K562 (cell line): ENCODE measurements around the gene GZMM. TPM values are rescaled to one million over a fixed set of nuclear protein-coding genes. Genes with fewer than 3 reads are reported as not detected.

ENCODE experiments used
- ARID2 ChIP-seq: fragments of 450-650 bp; IDR thresholded peaks from 2 replicates; pipeline ENCODE4 v1.6.1; 2017; ENCODE audit warnings: antibody characterized with exemption, mild to moderate bottlenecking
- ASH1L ChIP-seq: fragments of 450-650 bp; IDR thresholded peaks from 2 replicates; pipeline ENCODE4 v1.6.1; 2018; ENCODE audit warnings: borderline replicate concordance, mild to moderate bottlenecking, low read depth; ENCODE audit not compliant: partially characterized antibody
- CCAR2 ChIP-seq: fragments of 200-400 bp; formaldehyde crosslinking; IDR thresholded peaks from 2 replicates; pipeline ENCODE4 v1.6.1; 2017; ENCODE audit warnings: mild to moderate bottlenecking, low read depth, low read length
- DACH1 ChIP-seq: fragments of 450-650 bp; IDR thresholded peaks from 2 replicates; pipeline ENCODE4 v1.6.1; 2018; ENCODE audit not compliant: partially characterized antibody
- ERF ChIP-seq: fragments of 450-650 bp; formaldehyde crosslinking; IDR thresholded peaks from 2 replicates; pipeline ENCODE4 v1.4.0; 2020; ENCODE audit warnings: mild to moderate bottlenecking, mixed read lengths
- ESRRA ChIP-seq: fragments of 450-650 bp; IDR thresholded peaks from 2 replicates; pipeline ENCODE4 v1.6.1; 2014; ENCODE audit warnings: low read depth, mild to moderate bottlenecking, moderate library complexity, borderline replicate concordance
- ETS2 ChIP-seq: IDR thresholded peaks from 2 replicates; pipeline ENCODE4 v1.6.1; 2016; ENCODE audit warnings: borderline replicate concordance, missing genetic modification characterization, mild to moderate bottlenecking, moderate library complexity, missing compliant biosample characterization; ENCODE audit not compliant: poor library complexity, severe bottlenecking
- FOXM1 ChIP-seq, 2 experiments: fragments of 450-650 bp in 1 of 2; sonication (generic) in 1 of 2; formaldehyde crosslinking in 1 of 2; IDR thresholded peaks; 2 replicates each; pipeline versions ENCODE4 v1.6.1 to v1.9.0; 2017 to 2022; ENCODE audit warnings: low read depth in 2 of 2, mild to moderate bottlenecking in 2 of 2, missing genetic modification reagents in 1 of 2, moderate library complexity in 1 of 2
- GABPB1 ChIP-seq: sonication (generic); formaldehyde crosslinking; IDR thresholded peaks from 2 replicates; pipeline ENCODE4 v1.8.0; 2022; ENCODE audit warnings: mild to moderate bottlenecking, missing genetic modification reagents
- HDAC8 ChIP-seq: fragments of 450-650 bp; IDR thresholded peaks from 2 replicates; pipeline ENCODE4 v1.6.1; 2016; ENCODE audit warnings: mild to moderate bottlenecking, missing genetic modification characterization, moderate library complexity, missing compliant biosample characterization
- JUND ChIP-seq, 2 experiments: IDR thresholded peaks; 2 replicates in 1 of 2; 3 replicates in 1 of 2; pipeline ENCODE4 v1.6.1; 2011; ENCODE audit warnings: borderline replicate concordance in 2 of 2, low read depth in 2 of 2, low read length in 2 of 2, improper control_type of control experiment in 1 of 2, missing biosample characterization in 1 of 2, missing genetic modification characterization in 1 of 2, missing genetic modification reagents in 1 of 2
- KAT7 ChIP-seq: sonication (generic); formaldehyde crosslinking; IDR thresholded peaks from 2 replicates; pipeline ENCODE4 v1.8.0; 2022; ENCODE audit warnings: missing genetic modification reagents, mild to moderate bottlenecking, borderline replicate concordance
- MIER1 ChIP-seq: fragments of 450-650 bp; IDR thresholded peaks from 2 replicates; pipeline ENCODE4 v1.6.1; 2016; ENCODE audit warnings: antibody characterized with exemption, mild to moderate bottlenecking, low read depth
- NFXL1 ChIP-seq: fragments of 450-650 bp; formaldehyde crosslinking; IDR thresholded peaks from 2 replicates; pipeline ENCODE4 v1.4.0; 2021; ENCODE audit warnings: mild to moderate bottlenecking
- NFYB ChIP-seq: IDR thresholded peaks from 2 replicates; pipeline ENCODE4 v1.6.1; 2011; ENCODE audit warnings: mild to moderate bottlenecking, moderate library complexity; ENCODE audit not compliant: insufficient read length; ENCODE audit errors: extremely low read depth
- RHOXF2B ChIP-seq: fragments of 250-450 bp; sonication (Bioruptor Pico); conservative IDR thresholded peaks from 2 replicates; pipeline ENCODE4 v1.5.1; 2021
- TAF15 ChIP-seq: fragments of 200-400 bp; formaldehyde crosslinking; IDR thresholded peaks from 2 replicates; pipeline ENCODE4 v1.6.1; 2017; ENCODE audit warnings: mild to moderate bottlenecking, low read depth, low read length, moderate library complexity
- TEAD4 ChIP-seq, 2 experiments: sonication (generic) in 1 of 2; formaldehyde crosslinking in 1 of 2; IDR thresholded peaks; 2 replicates each; pipeline versions ENCODE4 v1.6.1 to v1.8.0; 2012 to 2022; ENCODE audit warnings: borderline replicate concordance in 1 of 2, inconsistent platforms in 1 of 2, low read length in 1 of 2, mild to moderate bottlenecking in 1 of 2, missing genetic modification reagents in 1 of 2
- YY1 ChIP-seq, 3 experiments: IDR thresholded peaks; 2 replicates each; pipeline ENCODE4 v1.6.1; 2011; ENCODE audit warnings: low read length in 2 of 3, mild to moderate bottlenecking in 2 of 3, moderate library complexity in 2 of 3, borderline replicate concordance in 1 of 3, control low read depth in 1 of 3, low read depth in 1 of 3; ENCODE audit not compliant: insufficient read depth in 3 of 3, insufficient replicate concordance in 2 of 3, control insufficient read depth in 1 of 3, insufficient read length in 1 of 3; ENCODE audit errors: extremely low read depth in 1 of 3
- ZBTB7A ChIP-seq: IDR thresholded peaks from 2 replicates; pipeline ENCODE4 v1.6.1; 2011; ENCODE audit warnings: low read depth, mild to moderate bottlenecking, low read length, moderate library complexity, borderline replicate concordance; ENCODE audit not compliant: control insufficient read depth
- ZNF431 ChIP-seq: sonication (generic); formaldehyde crosslinking; IDR thresholded peaks from 2 replicates; pipeline ENCODE4 v1.8.0; 2022; ENCODE audit warnings: mild to moderate bottlenecking, missing genetic modification reagents
- ZNF561 ChIP-seq: fragments of 450-650 bp; formaldehyde crosslinking; conservative IDR thresholded peaks from 2 replicates; pipeline ENCODE4 v1.4.0; 2020; ENCODE audit warnings: mild to moderate bottlenecking, moderate library complexity
- polyA plus RNA-seq, 8 experiments: library from polyadenylated mRNA; depleted of rRNA in 4 of 8; stranded (reverse) in 5 of 8; unstranded in 3 of 8; fragments of >200 nt; fragmentation: Nextera tagmentation in 2 of 8; fragmentation: Illumina TruSeq in 1 of 8; extraction: Ambion mirVana in 2 of 8; extraction: Trizol in 1 of 8; gene quantifications; 2 replicates each; pipeline versions ENCODE4 v1.2.1 to v1.2.3, GENCODE V29; 2011 to 2014; ENCODE audit warnings: inconsistent platforms in 1 of 8, missing spikeins in 1 of 8
- total RNA-seq, 7 experiments: library from RNA; depleted of rRNA in 6 of 7; stranded (reverse); fragments of >200 nt in 6 of 7; fragmentation: Illumina TruSeq in 2 of 7; extraction: Trizol in 2 of 7; gene quantifications; 2 replicates each; pipeline versions ENCODE4 v1.2.1 to v1.2.3, GENCODE V29; 2011 to 2021; ENCODE audit warnings: low replicate concordance in 1 of 7
- TF ChIP-seq, protein P1 (sequence below): sonication (generic); formaldehyde crosslinking; IDR thresholded peaks from 2 replicates; pipeline ENCODE4 v1.8.0; 2022; ENCODE audit warnings: mild to moderate bottlenecking, missing genetic modification reagents
- TF ChIP-seq, protein P2 (sequence below): sonication (generic); formaldehyde crosslinking; IDR thresholded peaks from 2 replicates; pipeline ENCODE4 v1.8.1; 2023; ENCODE audit warnings: mild to moderate bottlenecking, missing genetic modification reagents, moderate library complexity

GZMM gene
- total and polyA plus RNA-seq, 9 of the 15 experiments (the other 6 are each of a cell fraction or from before 2014, with no cell fraction given): 0.08 to 2.6 (median 0.70) TPM; not detected in 2

DNA sequence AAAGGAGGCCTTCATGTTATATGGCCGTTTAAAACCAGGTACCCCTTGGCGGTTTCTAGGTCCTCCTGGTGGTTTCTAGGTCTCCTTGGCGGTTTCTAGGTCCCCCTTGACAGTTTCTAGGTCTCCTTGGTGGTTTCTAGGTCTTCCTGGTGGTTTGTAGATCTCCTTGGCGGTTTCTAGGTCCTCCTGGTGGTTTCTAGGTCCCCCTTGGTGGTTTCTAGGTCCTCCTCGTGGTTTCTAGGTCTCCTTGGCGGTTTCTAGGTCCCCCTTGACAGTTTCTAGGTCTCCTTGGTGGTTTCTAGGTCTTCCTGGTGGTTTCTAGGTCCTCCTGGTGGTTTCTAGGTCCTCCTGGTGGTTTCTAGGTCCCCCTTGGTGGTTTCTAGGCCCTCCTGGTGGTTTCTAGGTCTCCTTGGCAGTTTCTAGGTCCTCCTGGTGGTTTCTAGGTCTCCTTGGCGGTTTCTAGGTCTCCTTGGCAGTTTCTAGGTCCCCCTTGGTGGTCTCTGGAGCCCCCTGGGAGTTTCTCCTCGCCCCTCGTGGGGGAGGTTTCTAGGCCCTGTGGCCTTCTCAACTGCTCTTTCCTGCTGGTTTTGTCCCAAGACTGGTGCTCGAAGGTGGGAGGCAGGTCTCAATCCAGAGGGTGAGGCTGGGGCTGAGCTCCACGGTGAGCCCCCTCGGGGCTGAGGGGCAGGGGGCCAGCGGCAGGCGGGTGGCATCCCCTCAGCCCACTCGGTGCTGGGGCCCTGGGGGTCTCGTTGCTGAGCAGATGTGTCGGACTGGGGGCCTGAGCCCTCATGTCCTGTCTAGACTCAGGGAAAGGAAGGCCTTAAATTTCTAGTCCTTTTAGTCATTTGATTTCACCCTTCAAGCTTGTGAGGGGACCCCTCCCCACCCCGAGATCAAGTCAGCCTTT is 53.8 kb downstream of the GZMM start (continued):
- no peak for TF ChIP-seq ASH1L
- no peak for TF ChIP-seq ETS2 (tag)
- TF ChIP-seq RHOXF2B (CRISPR knock-in tag): no peak
- no peak for TF ChIP-seq HDAC8 (tag)
- TF ChIP-seq JUND (IDR thresholded peaks at IDR 0.05; ENCODE audit: borderline replicate concordance, low read depth, low read length): peak; percentile 34; the same call in 1 of the 2 replicates
- TF ChIP-seq JUND (tag; IDR thresholded peaks at IDR 0.05; ENCODE audit: borderline replicate concordance, low read depth, low read length): no peak
- TF ChIP-seq, protein P1, sequence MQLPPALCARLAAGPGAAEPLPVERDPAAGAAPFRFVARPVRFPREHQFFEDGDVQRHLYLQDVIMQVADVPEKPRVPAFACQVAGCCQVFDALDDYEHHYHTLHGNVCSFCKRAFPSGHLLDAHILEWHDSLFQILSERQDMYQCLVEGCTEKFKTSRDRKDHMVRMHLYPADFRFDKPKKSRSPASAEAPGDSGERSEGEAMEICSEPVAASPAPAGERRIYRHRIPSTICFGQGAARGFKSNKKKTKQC (CRISPR knock-in tag): peak; percentile 64; the same call in 1 of the 2 replicates
- peak; percentile 71 for TF ChIP-seq GABPB1 (CRISPR knock-in tag)
- TF ChIP-seq TAF15: no peak
- TF ChIP-seq NFYB: no peak
- TF ChIP-seq TEAD4 (IDR thresholded peaks at IDR 0.05; ENCODE audit: low read length): no peak
- TF ChIP-seq TEAD4 (CRISPR knock-in tag; IDR thresholded peaks at IDR 0.05; ENCODE audit: borderline replicate concordance): no peak
- 0 out of 2 replicates have a peak, but pooled peaks have one; percentile 16 for TF ChIP-seq ZNF431 (CRISPR knock-in tag)
- TF ChIP-seq NFXL1 (CRISPR knock-in tag): no peak
- TF ChIP-seq MIER1: peak; percentile 100
- TF ChIP-seq, protein P2, sequence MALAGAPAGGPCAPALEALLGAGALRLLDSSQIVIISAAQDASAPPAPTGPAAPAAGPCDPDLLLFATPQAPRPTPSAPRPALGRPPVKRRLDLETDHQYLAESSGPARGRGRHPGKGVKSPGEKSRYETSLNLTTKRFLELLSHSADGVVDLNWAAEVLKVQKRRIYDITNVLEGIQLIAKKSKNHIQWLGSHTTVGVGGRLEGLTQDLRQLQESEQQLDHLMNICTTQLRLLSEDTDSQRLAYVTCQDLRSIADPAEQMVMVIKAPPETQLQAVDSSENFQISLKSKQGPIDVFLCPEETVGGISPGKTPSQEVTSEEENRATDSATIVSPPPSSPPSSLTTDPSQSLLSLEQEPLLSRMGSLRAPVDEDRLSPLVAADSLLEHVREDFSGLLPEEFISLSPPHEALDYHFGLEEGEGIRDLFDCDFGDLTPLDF (CRISPR knock-in tag): no peak
- TF ChIP-seq ERF: no peak
- no peak for TF ChIP-seq CCAR2
- TF ChIP-seq FOXM1 (IDR thresholded peaks at IDR 0.05; ENCODE audit: low read depth): peak; percentile 91
- TF ChIP-seq FOXM1 (CRISPR knock-in tag; IDR thresholded peaks at IDR 0.05; ENCODE audit: low read depth): no peak
- TF ChIP-seq ESRRA: peak; percentile 88
- TF ChIP-seq DACH1: peak; percentile 93
- peak; percentile 81 for TF ChIP-seq ZBTB7A
- peak; percentile 68; the same call in 1 of the 2 replicates for TF ChIP-seq KAT7 (CRISPR knock-in tag)
- TF ChIP-seq ZNF561: no peak
- TF ChIP-seq YY1 (IDR thresholded peaks at IDR 0.05; ENCODE audit: borderline replicate concordance in 1 of 3, control insufficient read depth in 1 of 3, extremely low read depth in 1 of 3, insufficient read depth in 3 of 3, insufficient read length in 1 of 3, insufficient replicate concordance in 2 of 3, low read depth in 1 of 3, low read length in 2 of 3): peak in 1 of 3 experiments; percentile 17
- no peak for TF ChIP-seq ARID2
